Effector CD8-positive, alpha-beta T cell (primary cell): ENCODE measurements around the gene IL13RA1.
"Not testable (repeated sequence)": the region's sequence is repeated elsewhere in the genome, so short reads cannot be mapped to it uniquely, and the experiment has no call there.

Experiments
- DNase-seq: peaks from one replicate; lab custom pipeline; 2025; lab: John Stamatoyannopoulos, UW

The IL13RA1 gene

GRCh38 chrX:118729042-118729652 lies 1.7 kb downstream of the IL13RA1 start:
- no peak for DNase-seq

GRCh38 chrX:118730500-118731247 lies 3.3 kb downstream of the IL13RA1 start:
- no peak for DNase-seq

GRCh38 chrX:118732551-118732950 lies 5.1 kb downstream of the IL13RA1 start:
- not testable (repeated sequence) for DNase-seq

- DNase-seq: no peak
Observed at GRCh38 chrX:118734909-118735308, 7.5 kb downstream of the IL13RA1 start.

GRCh38 chrX:118736394-118737010 lies 9.1 kb downstream of the IL13RA1 start:
- no peak for DNase-seq

GRCh38 chrX:118739577-118739976 lies 12.2 kb downstream of the IL13RA1 start:
- DNase-seq: no peak

- DNase-seq: no peak
Observed at GRCh38 chrX:118740276-118740889, 13.0 kb downstream of the IL13RA1 start.

GRCh38 chrX:118742176-118742575 lies 14.8 kb downstream of the IL13RA1 start:
- DNase-seq: no peak

- no peak for DNase-seq
Observed at GRCh38 chrX:118745570-118745969, 18.2 kb downstream of the IL13RA1 start.

GRCh38 chrX:118751950-118752783 lies 24.8 kb downstream of the IL13RA1 start:
- no peak for DNase-seq

- no peak for DNase-seq
Observed at GRCh38 chrX:118755633-118756032, 28.2 kb downstream of the IL13RA1 start.

- no peak for DNase-seq
Observed at GRCh38 chrX:118756101-118756500, 28.7 kb downstream of the IL13RA1 start.

- no peak for DNase-seq
Observed at GRCh38 chrX:118758511-118758910, 31.1 kb downstream of the IL13RA1 start.

GRCh38 chrX:118760025-118760424 lies 32.6 kb downstream of the IL13RA1 start:
- no peak for DNase-seq

GRCh38 chrX:118761939-118762707 lies 34.7 kb downstream of the IL13RA1 start:
- no peak for DNase-seq

- DNase-seq: no peak
Observed at GRCh38 chrX:118763489-118763888, 36.1 kb downstream of the IL13RA1 start.

GRCh38 chrX:118764122-118764521 lies 36.7 kb downstream of the IL13RA1 start:
- DNase-seq: no peak

- DNase-seq: no peak
Observed at GRCh38 chrX:118770133-118770760, 42.8 kb downstream of the IL13RA1 start.

GRCh38 chrX:118772051-118772450 lies 44.6 kb downstream of the IL13RA1 start:
- DNase-seq: no peak

GRCh38 chrX:118773782-118774181 lies 46.4 kb downstream of the IL13RA1 start:
- DNase-seq: no peak

GRCh38 chrX:118779581-118779980 lies 52.2 kb downstream of the IL13RA1 start:
- DNase-seq: no peak
